Ureter (tissue), 1 donor: ENCODE data around the gene C9orf72. TPM values are rescaled to one million over a fixed set of nuclear protein-coding genes. Genes with fewer than 3 reads are reported as not detected.

ENCODE experiments used
- DNase-seq: peaks from one replicate; pipeline ENCODE4 v3.0.0-alpha.2; 2020; ENCODE audit warnings: low spot score
- total RNA-seq: library from RNA; stranded (reverse); gene quantifications from one replicate; pipeline ENCODE4 v1.2.4, GENCODE V29; 2023
- donor health status: DM: yes; HTN: yes; CAD: no.

Gene C9orf72
- total RNA-seq, 1 donor from 2014 or later: 14.8 TPM

GRCh38 chr9:27581826-27582225 lies 8.5 kb upstream of the C9orf72 start:
- DNase-seq: no peak

GRCh38 chr9:27573634-27574590 lies 631 bp upstream of the C9orf72 start:
- peak; percentile 97 for DNase-seq

GRCh38 chr9:27572566-27572917 lies 739 bp downstream of the C9orf72 start:
- no peak for DNase-seq

GRCh38 chr9:27572061-27572460 lies 1.2 kb downstream of the C9orf72 start:
- no peak for DNase-seq

GRCh38 chr9:27571011-27571410 lies 2.3 kb downstream of the C9orf72 start:
- DNase-seq: no peak

- no peak for DNase-seq
Observed at GRCh38 chr9:27569406-27569805, 3.9 kb downstream of the C9orf72 start.

GRCh38 chr9:27566118-27566517 lies 7.2 kb downstream of the C9orf72 start:
- no peak for DNase-seq

- no peak for DNase-seq
Observed at GRCh38 chr9:27565696-27566095, 7.6 kb downstream of the C9orf72 start.

- DNase-seq: no peak
Observed at GRCh38 chr9:27564670-27565069, 8.6 kb downstream of the C9orf72 start.

- DNase-seq: no peak
Observed at GRCh38 chr9:27563738-27564430, 9.4 kb downstream of the C9orf72 start.

GRCh38 chr9:27561685-27562084 lies 11.6 kb downstream of the C9orf72 start:
- no peak for DNase-seq

- DNase-seq: no peak
Observed at GRCh38 chr9:27560457-27560856, 12.8 kb downstream of the C9orf72 start.

- DNase-seq: no peak
Observed at GRCh38 chr9:27558307-27558706, 15.0 kb downstream of the C9orf72 start.

GRCh38 chr9:27556470-27556869 lies 16.8 kb downstream of the C9orf72 start:
- DNase-seq: no peak

GRCh38 chr9:27554712-27555111 lies 18.6 kb downstream of the C9orf72 start:
- DNase-seq: no peak

- DNase-seq: no peak
Observed at GRCh38 chr9:27549196-27549755, 24.0 kb downstream of the C9orf72 start.

GRCh38 chr9:27548055-27548741 lies 25.1 kb downstream of the C9orf72 start:
- DNase-seq: no peak

- DNase-seq: no peak
Observed at GRCh38 chr9:27545471-27545870, 27.8 kb downstream of the C9orf72 start.

- DNase-seq: no peak
Observed at GRCh38 chr9:27542508-27542907, 30.8 kb downstream of the C9orf72 start.

- no peak for DNase-seq
Observed at GRCh38 chr9:27541740-27542139, 31.5 kb downstream of the C9orf72 start.

- no peak for DNase-seq
Observed at GRCh38 chr9:27540502-27540901, 32.8 kb downstream of the C9orf72 start.
